Muscle of leg (tissue), 11 donors: ENCODE data around the gene RNF133. TPM values are rescaled to one million over a fixed set of nuclear protein-coding genes. Genes with fewer than 3 reads are reported as not detected.

Experiments used
- DNase-seq: peaks from one replicate; pipeline ENCODE4 v3.0.0; 2013
- H3K27ac ChIP-seq: one replicate; pipeline ENCODE4 v1.5.1; 2013; ENCODE audit warnings: mild to moderate bottlenecking, low read length, control low read depth
- H3K27me3 ChIP-seq: one replicate; pipeline ENCODE4 v1.6.1; 2013; ENCODE audit warnings: low read length; ENCODE audit not compliant: control insufficient read depth, insufficient read depth
- H3K36me3 ChIP-seq: one replicate; pipeline ENCODE4 v1.6.1; 2013; ENCODE audit warnings: low read length; ENCODE audit not compliant: control insufficient read depth, insufficient read depth
- H3K4me1 ChIP-seq: one replicate; pipeline ENCODE4 v1.6.1; 2013; ENCODE audit warnings: low read length; ENCODE audit not compliant: control insufficient read depth, insufficient read depth
- H3K4me3 ChIP-seq: one replicate; pipeline ENCODE4 v1.5.1; 2013; ENCODE audit warnings: low read length, control low read depth
- H3K9me3 ChIP-seq: replicated peaks from 2 replicates; pipeline ENCODE4 v1.6.1; 2013; ENCODE audit warnings: low read depth, low read length; ENCODE audit not compliant: control insufficient read depth
- WGBS: methylation state at CpG from one replicate; pipeline ENCODE4 v1.1.5; 2013; ENCODE audit warnings: missing lambda C conversion rate; ENCODE audit not compliant: insufficient coverage; 5-methylcytosine and 5-hydroxymethylcytosine counted together
- polyA plus RNA-seq, 8 donors: library from polyadenylated mRNA; unstranded; fragments of 120-200 nt; gene quantifications; one replicate each; pipeline versions ENCODE4 v1.2.1 to v1.2.3, GENCODE V29; 2013; ENCODE audit warnings: inconsistent platforms in 1 of 8, low replicate concordance in 1 of 8; ENCODE audit not compliant: insufficient read length in 8 of 8, insufficient read depth in 1 of 8
- total RNA-seq: library from RNA; stranded (reverse); fragments of 120-200 nt; gene quantifications from one replicate; pipeline ENCODE4 v1.2.4, GENCODE V29; 2013

The RNF133 gene
- total and polyA plus RNA-seq, 9 donors, result 0.13 to 0.22 TPM; not detected in 7

GRCh38 chr7:122651451-122651850 is 47.5 kb downstream of the RNF133 start:
- WGBS, result 60% methylated on average over 1 of the region's 2 CpGs
- no peak overlapping the region for H3K4me3 ChIP-seq
- no peak for DNase-seq
- no peaks in the 10 kb centered on the region for H3K9me3 ChIP-seq
- H3K4me1 ChIP-seq, result no peaks in the 10 kb centered on the region
- no peak overlapping the region for H3K27ac ChIP-seq
- no peaks in the 10 kb centered on the region for H3K27me3 ChIP-seq
- H3K36me3 ChIP-seq, result no peaks in the 10 kb centered on the region

Other genes with a start within 250 kb of the RNF133 start
- 0.44 TPM for gene RNF148, start 3.8 kb upstream of the RNF133 start, total RNA-seq
- gene RNF148, start 3.8 kb upstream of the RNF133 start, polyA plus RNA-seq, result not detected
- 11.3 TPM for gene CADPS2, start 187.3 kb upstream of the RNF133 start, total RNA-seq
- gene CADPS2, start 187.3 kb upstream of the RNF133 start, polyA plus RNA-seq, result 1 to 10 TPM; 4.4 to 8.9 (median 7.4) TPM